BE2C (cell line): ENCODE data around the gene EEF1A2.

Experiments
- DNase-seq: peaks from one replicate; pipeline ENCODE4 v3.0.0-alpha.2; 2020
- H3K27me3 ChIP-seq: fragments of 250-450 bp; sonication (Bioruptor Pico); 2 replicates; pipeline ENCODE4 v1.5.1; 2020; ENCODE audit warnings: mild to moderate bottlenecking
- H3K36me3 ChIP-seq: fragments of 250-450 bp; sonication (Bioruptor Pico); 2 replicates; pipeline ENCODE4 v1.5.1; 2020; ENCODE audit warnings: mild to moderate bottlenecking
- H3K4me1 ChIP-seq: fragments of 250-450 bp; sonication (Bioruptor Pico); 2 replicates; pipeline ENCODE4 v1.5.1; 2020
- H3K4me3 ChIP-seq: 2 replicates; pipeline ENCODE4 v1.5.1; 2011; ENCODE audit warnings: low read depth, low read length
- H3K9me3 ChIP-seq: fragments of 250-450 bp; sonication (Bioruptor Pico); 2 replicates; pipeline ENCODE4 v1.5.1; 2020
- CTCF ChIP-seq: IDR thresholded peaks from 2 replicates; pipeline ENCODE4 v1.5.1; 2012; ENCODE audit warnings: mild to moderate bottlenecking, low read depth, low read length

Gene EEF1A2

GRCh38 chr20:63470410-63470809 is 28.5 kb downstream of the EEF1A2 start:
- peaks cover 6% of the 10 kb centered on the region for H3K4me1 ChIP-seq
- H3K4me3 ChIP-seq: peak overlapping the region; percentile 65; the same call in 1 of the 2 replicates
- peaks cover 32% of the 10 kb centered on the region for H3K27me3 ChIP-seq
- TF ChIP-seq CTCF: no peak
- no peaks in the 10 kb centered on the region for H3K9me3 ChIP-seq
- no peaks in the 10 kb centered on the region for H3K36me3 ChIP-seq
- DNase-seq: no peak

- peaks cover 29% of the 10 kb centered on the region for H3K27me3 ChIP-seq
- no peaks in the 10 kb centered on the region for H3K9me3 ChIP-seq
- no peak overlapping the region for H3K4me3 ChIP-seq
- no peak for DNase-seq
- no peaks in the 10 kb centered on the region for H3K36me3 ChIP-seq
- peaks cover 6% of the 10 kb centered on the region for H3K4me1 ChIP-seq
- no peak for TF ChIP-seq CTCF
Measured at GRCh38 chr20:63469713-63470101, 29.2 kb downstream of the EEF1A2 start.

- H3K36me3 ChIP-seq: no peaks in the 10 kb centered on the region
- peaks cover 29% of the 10 kb centered on the region for H3K27me3 ChIP-seq
- H3K9me3 ChIP-seq: no peaks in the 10 kb centered on the region
- DNase-seq: no peak
- no peak for TF ChIP-seq CTCF
- no peak overlapping the region for H3K4me3 ChIP-seq
- H3K4me1 ChIP-seq: peaks cover 6% of the 10 kb centered on the region
Measured at GRCh38 chr20:63469019-63469712, 29.7 kb downstream of the EEF1A2 start.

GRCh38 chr20:63468421-63468820 is 30.5 kb downstream of the EEF1A2 start:
- H3K27me3 ChIP-seq: peaks cover 26% of the 10 kb centered on the region

GRCh38 chr20:63467294-63468083 is 31.4 kb downstream of the EEF1A2 start:
- Histone ChIP-seq H3K27me3 (peaks cover 22% of the 10 kb centered on the region), H3K9me3 (no peaks in the 10 kb centered on the region)

More at GRCh38 chr20:63468421-63468820, 30.5 kb downstream of the EEF1A2 start:
- Histone ChIP-seq H3K9me3 (no peaks in the 10 kb centered on the region), H3K36me3 (no peaks in the 10 kb centered on the region), H3K4me3 (no peak overlapping the region), H3K4me1 (peaks cover 9% of the 10 kb centered on the region)
- no peak for DNase-seq
- TF ChIP-seq CTCF: no peak

More at GRCh38 chr20:63467294-63468083, 31.4 kb downstream of the EEF1A2 start:
- no peak for TF ChIP-seq CTCF
- Histone ChIP-seq H3K36me3 (no peaks in the 10 kb centered on the region), H3K4me1 (peaks cover 7% of the 10 kb centered on the region; the same call in 1 of the 2 replicates), H3K4me3 (no peak overlapping the region)
- no peak for DNase-seq
